Measurements from ENCODE around the gene DHX16. TPM values are rescaled to one million over a fixed set of nuclear protein-coding genes. Genes with fewer than 3 reads are reported as not detected.

The DHX16 gene
- total and polyA plus RNA-seq, 9 of the 15 experiments (the other 6 are each of a cell fraction or from before 2014, with no cell fraction given): 14.6 to 66.1 (median 47.5) TPM

DNA sequence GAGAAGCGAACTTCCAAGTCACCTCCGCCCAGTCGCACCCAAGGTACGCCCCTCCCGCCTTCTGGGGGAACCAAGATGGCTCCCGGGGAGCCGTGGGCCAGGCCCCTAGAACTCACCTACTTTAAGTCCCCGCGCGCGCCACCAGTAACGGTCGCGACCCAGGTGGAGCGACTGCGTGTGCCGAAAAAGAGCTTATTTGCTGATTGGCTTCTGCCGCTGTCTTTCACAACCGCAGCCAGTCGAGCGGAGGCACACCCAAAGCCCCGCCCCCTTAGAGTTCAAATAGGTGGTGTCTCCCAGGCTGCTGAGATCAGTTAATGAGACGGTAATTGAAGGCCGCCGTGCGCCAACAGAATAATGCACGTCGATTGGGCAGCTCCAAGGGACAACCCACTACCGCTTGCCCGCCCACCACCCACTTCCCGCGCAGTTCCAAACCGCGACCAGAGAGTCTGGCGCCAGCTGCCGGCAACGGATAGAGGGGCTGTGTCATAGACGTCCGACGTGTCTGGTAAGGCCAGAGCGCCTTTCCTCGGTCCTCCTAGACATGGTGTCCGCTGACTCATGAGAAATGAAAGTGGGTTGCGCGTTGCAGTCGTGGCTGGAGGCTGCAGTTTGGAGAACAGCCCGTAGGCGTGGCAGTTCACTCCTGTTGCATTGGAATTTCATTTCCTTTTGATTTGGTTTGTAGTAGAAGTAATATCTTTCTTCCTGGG is 44.5 kb upstream of the DHX16 start, which contains the start of gene MDC1 (continued):
- TF ChIP-seq SUPT5H (IDR thresholded peaks at IDR 0.05) (peak; percentile 89), ZC3H11A (IDR thresholded peaks at IDR 0.05; ENCODE audit: low read depth, low read length) (peak; percentile 90; the same call in 1 of the 2 replicates), FOXM1 (IDR thresholded peaks at IDR 0.05; ENCODE audit: low read depth) (peak; percentile 99), FOXM1 (CRISPR knock-in tag; IDR thresholded peaks at IDR 0.05; ENCODE audit: low read depth) (peak; percentile 89), ZFX (CRISPR knock-in tag; IDR thresholded peaks at IDR 0.05) (peak; percentile 90), JUNB (CRISPR knock-in tag; conservative IDR thresholded peaks at IDR 0.05) (0 out of 2 replicates have a peak, but pooled peaks have one; percentile 30), HLTF (IDR thresholded peaks at IDR 0.05) (no peak), ZFP1 (CRISPR knock-in tag; IDR thresholded peaks at IDR 0.05) (no peak), ZKSCAN1 (IDR thresholded peaks at IDR 0.05; ENCODE audit: low read depth, low read length) (peak; percentile 88), IFI16 (CRISPR knock-in tag; IDR thresholded peaks at IDR 0.05) (no peak), HDAC6 (IDR thresholded peaks at IDR 0.05; ENCODE audit: low read depth, low read length) (no peak), CHD4 (IDR thresholded peaks at IDR 0.05; ENCODE audit: insufficient read depth, insufficient replicate concordance, low read depth, low read length, poor library complexity, severe bottlenecking) (no peak), PYGO2 (tag; IDR thresholded peaks at IDR 0.05) (no peak), ZNF224 (CRISPR knock-in tag; IDR thresholded peaks at IDR 0.05) (no peak), PHTF2 (CRISPR knock-in tag; IDR thresholded peaks at IDR 0.05) (0 out of 2 replicates have a peak, but pooled peaks have one; percentile 71), BRCA1 (IDR thresholded peaks at IDR 0.05) (no peak), BRCA1 (CRISPR knock-in tag; IDR thresholded peaks at IDR 0.05) (no peak), TAF1 (IDR thresholded peaks at IDR 0.05; ENCODE audit: control insufficient read depth, extremely low read depth, insufficient read depth, low read length, severe bottlenecking) (peak; percentile 96), ZNF3 (CRISPR knock-in tag; IDR thresholded peaks at IDR 0.05) (no peak), ZNF253 (CRISPR knock-in tag; conservative IDR thresholded peaks at IDR 0.05) (no peak), NONO (IDR thresholded peaks at IDR 0.05; ENCODE audit: low read depth in 2 of 2, low read length in 1 of 2) (no peak; a peak in 1 of 4 replicates)
- TF ChIP-seq, protein P1, sequence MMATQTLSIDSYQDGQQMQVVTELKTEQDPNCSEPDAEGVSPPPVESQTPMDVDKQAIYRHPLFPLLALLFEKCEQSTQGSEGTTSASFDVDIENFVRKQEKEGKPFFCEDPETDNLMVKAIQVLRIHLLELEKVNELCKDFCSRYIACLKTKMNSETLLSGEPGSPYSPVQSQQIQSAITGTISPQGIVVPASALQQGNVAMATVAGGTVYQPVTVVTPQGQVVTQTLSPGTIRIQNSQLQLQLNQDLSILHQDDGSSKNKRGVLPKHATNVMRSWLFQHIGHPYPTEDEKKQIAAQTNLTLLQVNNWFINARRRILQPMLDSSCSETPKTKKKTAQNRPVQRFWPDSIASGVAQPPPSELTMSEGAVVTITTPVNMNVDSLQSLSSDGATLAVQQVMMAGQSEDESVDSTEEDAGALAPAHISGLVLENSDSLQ (IDR thresholded peaks at IDR 0.05): peak; percentile 100
- TF ChIP-seq, protein P2, sequence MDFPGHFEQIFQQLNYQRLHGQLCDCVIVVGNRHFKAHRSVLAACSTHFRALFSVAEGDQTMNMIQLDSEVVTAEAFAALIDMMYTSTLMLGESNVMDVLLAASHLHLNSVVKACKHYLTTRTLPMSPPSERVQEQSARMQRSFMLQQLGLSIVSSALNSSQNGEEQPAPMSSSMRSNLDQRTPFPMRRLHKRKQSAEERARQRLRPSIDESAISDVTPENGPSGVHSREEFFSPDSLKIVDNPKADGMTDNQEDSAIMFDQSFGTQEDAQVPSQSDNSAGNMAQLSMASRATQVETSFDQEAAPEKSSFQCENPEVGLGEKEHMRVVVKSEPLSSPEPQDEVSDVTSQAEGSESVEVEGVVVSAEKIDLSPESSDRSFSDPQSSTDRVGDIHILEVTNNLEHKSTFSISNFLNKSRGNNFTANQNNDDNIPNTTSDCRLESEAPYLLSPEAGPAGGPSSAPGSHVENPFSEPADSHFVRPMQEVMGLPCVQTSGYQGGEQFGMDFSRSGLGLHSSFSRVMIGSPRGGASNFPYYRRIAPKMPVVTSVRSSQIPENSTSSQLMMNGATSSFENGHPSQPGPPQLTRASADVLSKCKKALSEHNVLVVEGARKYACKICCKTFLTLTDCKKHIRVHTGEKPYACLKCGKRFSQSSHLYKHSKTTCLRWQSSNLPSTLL (IDR thresholded peaks at IDR 0.05): no peak
- TF ChIP-seq, protein P3, sequence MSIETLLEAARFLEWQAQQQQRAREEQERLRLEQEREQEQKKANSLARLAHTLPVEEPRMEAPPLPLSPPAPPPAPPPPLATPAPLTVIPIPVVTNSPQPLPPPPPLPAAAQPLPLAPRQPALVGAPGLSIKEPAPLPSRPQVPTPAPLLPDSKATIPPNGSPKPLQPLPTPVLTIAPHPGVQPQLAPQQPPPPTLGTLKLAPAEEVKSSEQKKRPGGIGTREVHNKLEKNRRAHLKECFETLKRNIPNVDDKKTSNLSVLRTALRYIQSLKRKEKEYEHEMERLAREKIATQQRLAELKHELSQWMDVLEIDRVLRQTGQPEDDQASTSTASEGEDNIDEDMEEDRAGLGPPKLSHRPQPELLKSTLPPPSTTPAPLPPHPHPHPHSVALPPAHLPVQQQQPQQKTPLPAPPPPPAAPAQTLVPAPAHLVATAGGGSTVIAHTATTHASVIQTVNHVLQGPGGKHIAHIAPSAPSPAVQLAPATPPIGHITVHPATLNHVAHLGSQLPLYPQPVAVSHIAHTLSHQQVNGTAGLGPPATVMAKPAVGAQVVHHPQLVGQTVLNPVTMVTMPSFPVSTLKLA (conservative IDR thresholded peaks at IDR 0.05): peak; percentile 77 to 92

Data from K562 (cell line).